Pulmonary artery endothelial cell (primary cell): ENCODE data around the gene RAPGEF6. TPM values are rescaled to one million over a fixed set of nuclear protein-coding genes. Genes with fewer than 3 reads are reported as not detected.
"Not testable (repeated sequence)": the region's sequence is repeated elsewhere in the genome, so short reads cannot be mapped to it uniquely, and the experiment has no call there.

Experiments used
- DNase-seq: peaks from one replicate; pipeline ENCODE4 v3.0.0-alpha.2; 2011; ENCODE audit warnings: low read depth, low spot score
- total RNA-seq: library from RNA; depleted of rRNA; stranded (reverse); fragments of >200 nt; gene quantifications from 2 replicates; pipeline ENCODE4 v1.2.3, GENCODE V29; 2014

RAPGEF6 gene
- total RNA-seq, 1 donor from 2014 or later, result 21.4 TPM

DNA sequence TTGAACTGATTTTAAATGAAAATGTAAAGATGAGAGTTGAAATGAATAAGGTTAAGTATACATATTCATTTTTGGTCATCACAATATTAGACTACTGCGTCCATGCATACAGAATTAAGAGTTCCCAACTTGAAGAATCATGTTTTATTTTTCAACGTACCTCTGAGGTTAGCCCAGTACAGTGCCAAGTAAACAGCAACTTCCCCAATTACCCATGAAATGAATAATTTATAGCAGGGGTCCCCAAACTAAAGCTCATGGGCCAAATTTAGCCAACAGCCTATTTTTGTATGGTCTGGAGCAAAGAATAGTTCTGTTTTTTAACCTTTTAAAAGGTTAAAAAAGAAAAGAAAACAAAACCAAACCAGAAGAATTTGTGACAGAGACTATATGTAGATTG, 203.2 kb downstream of the RAPGEF6 start:
- DNase-seq, result no peak

DNA sequence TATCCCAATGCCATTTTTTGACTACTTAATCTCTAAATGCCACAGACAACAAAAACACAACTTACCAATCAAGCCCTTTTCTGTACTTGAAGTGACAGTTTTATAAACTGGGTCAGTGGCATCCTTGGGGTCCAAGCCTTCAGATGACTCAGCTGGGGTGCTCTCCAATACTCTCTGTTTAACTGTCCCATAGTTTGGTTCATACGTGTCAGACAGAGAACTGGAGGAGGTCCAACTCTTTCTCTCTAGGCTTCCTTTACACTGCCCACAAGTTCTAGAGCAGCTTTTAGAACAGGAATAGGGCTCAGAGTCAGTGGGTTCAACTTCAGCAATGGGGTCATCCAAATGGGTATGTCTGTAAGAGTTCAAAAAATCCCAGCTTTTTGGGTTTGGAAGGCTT, 204.2 kb downstream of the RAPGEF6 start:
- no peak for DNase-seq

DNA sequence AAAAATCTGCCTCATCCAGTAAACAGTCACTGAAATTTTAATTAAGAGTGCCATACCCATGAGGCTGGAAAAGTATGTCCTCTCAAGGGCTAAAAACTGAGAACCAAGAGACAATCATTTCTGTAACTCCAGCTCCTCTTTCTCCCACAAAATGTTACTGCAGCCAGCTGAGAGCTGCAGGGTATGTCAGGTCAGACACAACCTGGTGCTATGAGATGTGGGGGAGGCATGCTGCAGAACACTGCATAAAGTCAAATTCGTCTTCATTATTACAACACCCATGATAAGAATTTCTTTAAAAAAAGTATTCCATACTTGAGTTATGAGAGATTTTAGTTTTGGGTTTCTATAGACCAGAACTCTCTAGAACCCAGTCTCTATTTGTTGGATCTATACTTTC, 209.0 kb downstream of the RAPGEF6 start:
- no peak for DNase-seq

DNA sequence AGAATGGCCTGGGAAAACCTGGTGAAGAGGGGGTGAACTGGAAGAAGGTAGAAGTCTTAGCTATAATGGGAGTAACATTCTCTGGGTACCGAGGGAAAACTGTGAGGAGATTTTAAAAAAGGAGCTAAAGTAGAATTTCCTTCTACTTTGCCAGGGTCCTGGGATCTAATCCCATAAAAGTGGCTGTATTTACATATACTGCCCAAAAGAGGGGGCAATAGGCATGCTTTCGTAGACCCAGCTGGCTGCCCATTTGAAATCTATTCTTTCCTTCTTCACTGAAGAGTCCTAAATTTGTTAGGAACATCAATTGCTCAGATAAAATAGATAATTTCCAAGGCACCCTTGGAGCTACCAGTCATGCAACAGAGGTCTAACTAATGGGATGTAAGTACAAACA, 212.0 kb downstream of the RAPGEF6 start:
- DNase-seq, result peak; percentile 10

DNA sequence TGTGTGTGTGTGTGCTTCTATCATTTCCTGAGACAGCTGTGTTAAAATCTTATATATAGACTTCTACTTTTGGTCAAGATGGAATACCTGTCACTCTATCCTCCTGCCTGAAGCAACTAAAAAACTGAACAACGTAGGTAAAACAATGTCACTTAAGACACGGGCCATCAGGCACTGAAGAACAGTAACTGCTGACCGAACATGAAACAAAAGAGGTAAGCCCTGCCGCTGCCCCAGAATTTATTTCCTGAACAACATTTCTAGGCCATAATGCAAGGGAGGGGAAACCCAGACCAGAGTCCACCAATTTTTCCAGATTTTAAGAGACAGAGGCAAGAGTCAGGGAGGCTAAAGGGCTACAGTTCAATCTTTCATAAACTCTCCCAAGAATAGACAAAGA, 215.2 kb downstream of the RAPGEF6 start:
- no peak for DNase-seq

DNA sequence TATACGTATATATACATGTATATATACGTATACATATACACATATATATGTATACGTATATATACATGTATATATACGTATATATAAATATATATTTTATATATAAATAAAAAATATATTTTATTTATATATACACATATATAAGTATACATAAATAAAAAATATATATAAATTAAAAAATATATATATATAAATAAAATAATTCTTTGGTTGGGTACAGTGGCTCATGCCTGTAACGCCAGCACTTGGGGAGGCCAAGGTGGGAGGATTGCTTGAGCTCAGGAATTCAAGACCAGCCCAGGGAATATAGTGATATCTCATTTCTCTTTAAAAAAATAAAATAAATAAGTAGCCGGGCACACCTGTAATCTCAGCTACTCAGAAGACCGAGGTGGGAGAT, 216.2 kb downstream of the RAPGEF6 start:
- DNase-seq, result no peak

DNA sequence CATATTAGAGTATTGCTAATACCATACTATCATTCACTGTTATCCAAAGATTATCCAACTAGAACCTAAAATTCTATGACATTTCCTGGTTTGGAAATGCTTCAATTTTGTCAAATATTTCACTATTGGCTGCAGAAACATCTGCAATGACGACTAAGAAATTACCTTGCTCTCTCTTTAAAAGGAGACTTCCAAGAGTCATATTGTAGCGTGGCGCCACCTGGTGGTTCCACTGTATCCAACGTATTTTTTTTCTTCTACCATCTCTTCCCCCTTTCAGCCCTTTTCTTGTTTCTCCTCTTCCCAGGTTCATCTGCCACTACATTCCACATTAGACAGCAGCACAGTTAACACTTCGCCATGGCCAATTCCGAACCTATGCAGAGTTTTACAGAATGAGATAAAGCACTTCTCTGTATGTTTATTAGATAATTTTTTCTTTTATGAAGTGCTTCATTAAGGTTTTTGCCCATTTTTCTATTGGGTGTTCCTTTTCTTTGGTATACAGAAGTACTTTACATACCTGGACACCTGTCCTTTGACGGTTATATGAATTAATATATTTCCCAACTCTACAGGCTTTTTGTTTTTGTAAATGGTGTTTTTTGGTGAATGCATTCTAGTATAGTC, 217.7 kb downstream of the RAPGEF6 start:
- peak; percentile 53 for DNase-seq

DNA sequence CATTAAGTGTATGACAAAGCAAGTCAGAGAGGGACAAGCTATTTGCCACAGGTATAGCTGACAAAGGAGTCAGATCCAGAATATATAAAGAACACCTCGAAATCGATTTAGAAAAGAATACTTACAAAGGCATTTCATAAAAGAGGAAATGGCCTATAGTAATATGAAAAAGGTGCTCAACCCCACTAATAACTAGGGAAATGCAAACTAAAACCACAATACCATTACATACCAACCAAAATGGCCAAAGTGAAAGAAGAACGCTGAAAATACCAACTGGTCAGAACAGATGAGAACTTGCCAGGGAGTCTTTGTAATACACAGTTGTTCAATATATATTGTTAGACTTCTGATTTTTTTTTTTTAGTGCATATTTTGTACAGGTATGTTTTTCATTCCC, 218.3 kb downstream of the RAPGEF6 start:
- no peak for DNase-seq

DNA sequence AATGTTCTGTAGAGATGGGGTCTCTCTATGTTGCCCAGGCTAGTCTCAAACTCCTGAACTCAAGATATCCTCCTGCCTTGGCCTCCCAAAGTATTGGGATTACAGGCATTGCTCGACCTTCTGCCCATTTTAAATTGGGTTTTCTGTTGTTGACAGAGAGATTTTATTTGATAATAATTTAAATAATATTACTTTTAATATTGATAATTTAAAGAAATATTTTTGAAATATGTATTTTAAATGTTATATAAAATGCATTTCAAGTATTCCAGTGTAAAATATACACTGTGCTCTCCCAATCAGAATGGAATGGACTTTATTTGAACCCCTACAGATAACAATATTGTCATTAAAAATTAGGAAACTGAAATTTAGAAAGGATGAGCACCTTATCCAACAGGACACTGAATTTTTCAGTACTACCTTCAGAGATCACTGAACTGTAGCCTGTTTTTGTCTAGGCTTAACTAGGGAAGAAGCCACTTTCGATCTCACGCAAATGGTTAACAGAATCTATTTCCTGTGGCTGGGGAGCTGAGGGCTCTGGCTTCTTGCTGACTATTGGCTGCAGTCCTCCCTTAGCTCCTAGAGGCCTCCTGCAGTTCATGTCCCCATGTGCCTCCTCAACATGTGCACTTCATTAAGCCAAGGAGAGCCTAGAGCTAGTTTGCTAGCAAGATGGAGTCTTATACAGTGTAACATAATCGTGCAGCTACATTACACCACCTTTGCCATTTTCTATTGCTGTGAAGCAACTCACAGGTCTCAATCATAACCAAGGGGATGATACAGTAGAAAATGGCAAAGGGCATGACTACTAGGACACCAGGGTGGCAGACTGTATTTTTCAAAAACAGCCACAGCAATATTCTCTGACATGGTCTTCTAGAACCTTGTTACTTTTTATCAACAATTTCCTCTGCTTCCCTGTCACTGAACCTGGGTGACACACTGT, 221.1 kb downstream of the RAPGEF6 start:
- DNase-seq, result no peak

DNA sequence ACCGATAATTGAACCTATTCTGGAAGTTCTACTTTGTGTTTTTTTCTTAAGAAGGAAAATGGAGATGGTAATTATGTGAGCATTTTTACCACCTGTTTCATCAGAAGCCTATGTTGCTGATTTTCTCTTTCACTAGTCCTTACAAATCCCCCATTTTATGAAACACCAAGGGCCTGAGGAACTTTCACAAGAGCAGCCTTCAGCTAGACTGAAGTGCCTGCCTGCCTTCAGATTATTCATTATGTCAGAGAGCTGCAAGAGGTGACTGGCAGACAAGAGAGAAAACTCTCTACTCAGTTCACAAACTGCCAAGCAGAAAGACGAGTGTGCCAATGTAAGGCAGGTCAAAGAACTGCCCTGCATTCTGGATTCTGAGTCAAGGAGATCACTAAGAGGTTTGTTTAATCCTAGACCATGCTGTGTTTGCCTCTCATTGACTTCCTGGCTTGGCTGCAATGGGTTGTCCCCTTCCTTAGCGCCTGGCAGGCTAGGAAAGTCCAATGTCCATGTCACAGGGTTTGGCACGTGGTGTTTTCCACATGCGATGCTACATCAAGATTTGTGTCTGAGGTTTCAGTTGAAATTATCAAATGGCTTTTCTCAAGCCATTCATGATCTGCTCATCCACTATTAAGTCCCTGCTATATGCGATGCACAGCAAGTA, 227.9 kb downstream of the RAPGEF6 start:
- DNase-seq, result no peak

DNA sequence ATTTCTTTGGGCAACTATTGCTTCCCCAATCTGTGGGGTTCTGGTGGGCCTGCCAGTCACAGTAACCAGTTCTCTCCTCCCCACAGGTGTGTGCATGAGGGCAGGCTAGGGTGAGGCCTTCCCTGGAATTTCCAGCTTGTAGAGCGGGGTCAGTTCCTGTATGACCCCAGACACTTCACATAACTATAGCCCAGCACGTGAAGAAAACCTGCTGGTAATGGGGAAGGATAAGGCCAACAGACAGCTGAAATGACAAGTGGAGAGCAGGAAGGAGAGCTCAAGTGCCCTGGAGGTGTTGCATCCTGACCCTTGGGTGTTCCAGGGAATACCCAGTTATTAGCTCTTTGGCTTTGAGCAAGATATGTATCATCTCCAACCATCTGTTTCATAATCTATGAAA, 229.0 kb downstream of the RAPGEF6 start:
- no peak for DNase-seq

DNA sequence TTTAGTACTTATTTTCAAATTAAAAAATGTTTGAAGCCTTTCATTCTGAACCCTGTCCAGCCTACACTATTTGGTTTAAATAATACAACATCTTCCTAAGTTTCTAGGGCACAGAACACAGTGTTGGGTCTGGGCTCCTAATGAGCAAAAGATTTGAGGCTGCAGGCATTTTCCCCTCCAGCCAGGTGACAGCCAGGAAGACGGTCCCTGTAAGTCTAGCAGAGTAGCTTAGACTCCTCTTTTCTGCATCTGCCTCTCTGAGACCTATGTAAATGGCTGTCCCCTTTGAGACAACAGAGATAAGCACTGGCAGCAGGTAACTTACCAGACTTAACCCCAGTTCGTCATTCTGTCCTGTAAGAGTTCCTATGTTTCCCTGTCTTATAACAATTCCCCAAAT, 229.4 kb downstream of the RAPGEF6 start:
- no peak for DNase-seq

DNA sequence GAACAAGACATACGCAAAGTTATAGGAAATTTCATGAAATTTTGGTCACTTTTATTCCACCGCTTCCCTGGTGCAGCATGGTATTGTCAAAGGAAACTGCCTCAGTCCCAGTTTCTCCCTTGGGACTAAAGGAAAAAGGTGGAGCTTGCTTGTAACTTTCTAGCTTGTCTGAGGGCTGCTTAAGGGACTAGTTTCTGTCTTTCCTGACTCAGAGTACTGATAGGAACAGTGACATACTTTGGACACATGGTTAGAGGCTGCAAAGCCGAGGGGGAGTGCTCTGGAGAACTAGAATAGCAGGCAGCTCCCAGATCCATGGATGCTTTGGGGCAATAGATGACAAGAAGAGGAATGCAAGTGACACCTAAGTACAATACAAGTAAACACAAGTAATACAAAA, 234.4 kb downstream of the RAPGEF6 start:
- DNase-seq, result no peak

DNA sequence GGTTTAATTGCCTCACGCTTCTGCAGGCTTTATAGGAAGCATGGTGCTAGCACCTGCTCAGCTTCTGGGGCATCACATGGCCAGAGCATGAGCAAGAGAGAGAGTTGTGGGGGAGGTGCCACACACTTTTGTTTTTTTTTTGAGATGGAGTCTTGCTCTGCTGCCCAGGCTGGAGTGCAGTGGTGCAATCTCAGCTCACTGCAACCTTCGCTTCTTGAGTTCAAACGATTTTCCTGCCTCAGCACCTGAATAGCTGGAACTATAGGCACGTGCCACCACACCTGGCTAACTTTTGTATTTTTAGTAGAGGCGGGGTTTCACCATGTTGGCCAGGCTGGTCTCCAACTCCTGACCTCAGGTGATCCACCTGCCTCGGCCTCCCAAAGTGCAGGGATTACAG, 236.0 kb downstream of the RAPGEF6 start:
- not testable (repeated sequence) for DNase-seq

DNA sequence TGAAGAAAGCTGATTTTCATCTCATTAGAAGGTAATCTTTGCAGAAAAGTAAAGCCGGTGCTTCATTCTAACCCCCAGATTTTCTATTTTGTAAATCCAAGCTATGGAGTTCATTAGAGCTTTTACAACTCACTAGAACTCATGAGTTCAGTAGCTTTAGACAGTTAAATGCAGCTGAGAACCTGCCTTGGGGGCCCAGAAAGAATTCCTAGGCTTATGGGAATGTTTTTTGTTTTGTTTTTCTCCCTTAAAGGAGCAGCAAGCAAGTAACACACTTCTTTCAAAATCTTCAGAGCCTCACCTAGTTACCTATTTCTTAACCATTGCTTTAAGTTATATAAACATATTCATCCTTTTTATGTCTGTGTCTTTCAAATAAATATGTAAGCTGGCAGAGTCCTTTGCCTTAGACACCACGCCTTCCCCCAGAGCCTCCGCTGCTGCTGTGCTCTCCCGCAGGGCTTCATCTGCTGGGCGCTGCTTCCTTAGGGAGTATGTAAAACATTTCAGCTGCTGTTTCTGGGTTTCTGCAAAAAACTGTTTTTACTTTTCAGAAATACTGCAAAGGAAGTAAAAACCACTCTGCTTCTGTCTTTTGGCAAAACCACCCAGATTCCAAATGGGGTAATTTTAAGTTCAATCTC, 238.3 kb downstream of the RAPGEF6 start:
- DNase-seq, result no peak

DNA sequence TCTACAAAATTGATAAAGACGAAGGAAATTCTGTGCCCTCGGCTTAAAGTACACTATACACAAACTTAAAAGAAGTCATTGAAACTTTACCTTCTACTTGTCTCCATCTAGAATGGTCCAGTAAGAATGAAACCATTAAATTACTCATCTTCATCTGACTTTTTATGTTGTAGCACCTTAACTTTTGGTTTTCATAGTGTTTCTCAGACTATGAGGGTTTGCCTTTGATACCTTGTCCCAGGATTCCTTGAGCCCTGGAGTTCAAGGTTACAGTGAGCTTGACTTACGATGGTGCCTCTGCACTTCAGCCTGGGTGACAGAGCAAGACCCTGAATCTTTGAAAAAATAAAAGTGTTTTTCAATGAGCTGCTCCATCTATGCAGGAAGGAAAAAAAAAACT, 239.0 kb downstream of the RAPGEF6 start:
- no peak for DNase-seq

DNA sequence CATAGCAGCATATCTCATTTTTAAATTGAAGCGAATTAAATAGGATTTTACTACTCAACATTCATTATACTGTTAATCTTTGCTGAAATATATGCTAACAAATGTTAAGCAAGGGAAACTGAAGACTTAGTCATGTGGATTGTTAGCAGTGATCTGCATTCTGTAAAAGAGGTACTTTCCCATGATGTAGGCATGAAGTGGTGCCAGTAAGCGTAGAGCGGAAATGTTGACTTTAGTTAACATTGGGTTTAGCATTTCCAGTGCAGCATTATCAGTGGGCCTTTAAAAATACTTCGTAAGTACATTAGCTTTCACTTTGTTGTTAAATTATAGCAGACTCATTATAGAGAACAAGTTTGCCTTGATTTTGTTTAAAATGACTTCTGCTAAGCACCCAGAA, 240.9 kb downstream of the RAPGEF6 start:
- DNase-seq, result peak; percentile 84

DNA sequence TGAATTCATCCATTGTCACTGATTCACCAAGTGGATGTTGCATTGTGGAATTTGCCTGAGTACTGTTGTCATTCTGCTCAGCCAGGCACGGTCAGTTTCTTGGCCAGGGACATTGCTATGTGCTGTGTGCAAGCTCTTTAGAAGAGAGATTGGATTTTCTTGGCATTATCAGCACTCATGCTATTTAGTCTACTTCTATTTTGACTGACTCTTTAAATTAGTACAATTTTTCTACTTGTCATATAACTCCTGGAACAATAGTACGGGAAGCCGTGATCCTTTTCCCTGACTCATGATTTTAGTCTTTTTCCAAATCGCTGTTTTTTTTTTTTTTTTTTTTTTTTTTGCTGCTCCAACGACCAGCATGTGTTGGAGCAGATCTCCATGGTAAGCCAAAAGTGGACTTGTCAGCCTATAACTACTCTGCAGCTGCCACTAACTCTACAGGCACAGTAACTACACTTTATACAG, 241.5 kb downstream of the RAPGEF6 start:
- DNase-seq, result peak; percentile 69

DNA sequence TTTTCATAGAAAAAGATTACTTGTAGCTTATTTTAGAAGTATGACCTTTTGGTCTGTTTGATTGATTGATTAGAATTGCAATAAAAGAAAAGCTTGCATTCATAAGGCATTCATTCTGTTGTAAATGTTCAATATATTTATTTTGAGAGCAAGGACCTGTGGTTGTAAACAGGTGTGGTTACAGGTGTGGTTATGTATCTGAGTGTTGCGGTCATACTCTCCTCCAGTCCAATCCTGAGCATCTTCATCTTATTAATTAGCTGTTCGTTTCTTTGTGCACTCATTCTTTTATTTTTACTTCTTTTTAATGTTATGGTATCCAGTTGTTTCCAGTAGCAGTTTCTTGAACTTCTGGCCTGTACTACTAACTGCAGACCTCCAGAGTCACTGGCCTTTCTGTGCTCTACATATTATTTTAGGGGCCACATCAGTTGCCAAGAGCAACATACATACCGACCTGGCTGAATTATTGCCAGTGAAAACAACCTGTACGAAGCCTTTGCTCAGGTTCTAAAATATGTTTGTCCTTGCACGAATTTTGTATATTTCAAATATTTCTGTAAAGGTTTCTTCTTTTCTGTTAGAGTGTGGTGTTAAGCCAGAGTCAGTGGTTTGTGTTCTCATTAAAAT, 242.4 kb downstream of the RAPGEF6 start:
- DNase-seq, result no peak

DNA sequence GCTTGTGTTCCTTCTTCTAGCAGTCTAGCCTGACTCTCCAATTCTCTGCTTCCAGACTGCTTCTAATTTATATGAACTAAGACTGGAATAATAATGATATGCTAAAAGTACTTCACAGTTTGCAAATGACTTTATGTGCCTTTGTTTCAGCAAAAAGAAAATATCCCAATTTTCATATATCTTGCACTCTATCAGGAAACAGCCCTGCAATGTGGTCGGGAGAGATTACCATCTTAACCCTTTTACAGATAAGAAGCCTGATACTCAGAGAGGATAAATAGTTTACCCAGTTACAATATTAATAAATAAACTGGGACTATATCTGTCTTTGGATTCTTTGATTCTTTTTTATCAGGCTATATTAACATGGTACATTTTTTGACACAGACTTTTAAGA, 245.2 kb downstream of the RAPGEF6 start:
- no peak for DNase-seq
